HL-60 (cell line): ENCODE results near the gene YAE1.

Experiments used
- CTCF ChIP-seq: IDR thresholded peaks from one replicate; pipeline ENCODE4 v1.5.1; 2011; ENCODE audit warnings: low read length, control low read depth, inconsistent platforms; ENCODE audit not compliant: insufficient read depth
- GABPA ChIP-seq: IDR thresholded peaks from 2 replicates; pipeline ENCODE4 v1.6.1; 2012; ENCODE audit warnings: low read depth
- SPI1 ChIP-seq: IDR thresholded peaks from 2 replicates; pipeline ENCODE4 v1.6.1; 2012; ENCODE audit warnings: low read depth, mild to moderate bottlenecking, borderline replicate concordance

GRCh38 chr7:39525926-39526325 lies 40.3 kb upstream of the YAE1 start:
- TF ChIP-seq CTCF (no peak), SPI1 (no peak), GABPA (no peak)
